A673 (cell line): ENCODE measurements around the gene FCGR2B. TPM values are rescaled to one million over a fixed set of nuclear protein-coding genes. Genes with fewer than 3 reads are reported as not detected.

ENCODE experiments used
- BruUV-seq: library from RNA; stranded (reverse); fragments of 400-500 nt; replicated peaks from 2 replicates; lab custom pipeline; 2021; lab: Mats Ljungman, UMichigan
- CTCF ChIA-PET: fragments of 300-600 bp; sonication (Branson Sonifier 250); formaldehyde crosslinking; loops from one replicate; lab custom pipeline; 2022; ENCODE audit warnings: antibody characterized with exemption; lab: Charles Lee
- POLR2A ChIA-PET: fragments of 300-600 bp; sonication (Branson Sonifier 250); formaldehyde crosslinking; loops from one replicate; lab custom pipeline; 2022; ENCODE audit warnings: antibody characterized with exemption; ENCODE audit not compliant: low non-redundant PET; lab: Charles Lee
- DNase-seq: peaks from one replicate; pipeline ENCODE4 v3.0.0-alpha.2; 2015; ENCODE audit warnings: low spot score
- H3K27ac ChIP-seq: fragments of 200-600 bp; sonication (generic); 2 replicates; pipeline ENCODE4 v1.5.1; 2016; ENCODE audit warnings: mixed run types, low read depth, mild to moderate bottlenecking, mixed read lengths, antibody characterized with exemption, low read length; ENCODE audit not compliant: poor library complexity, severe bottlenecking
- H3K27me3 ChIP-seq: fragments of 200-600 bp; sonication (generic); replicated peaks from 2 replicates; pipeline ENCODE4 v1.6.1; 2017; ENCODE audit warnings: mixed run types, low read depth, mild to moderate bottlenecking, mixed read lengths, antibody characterized with exemption, low read length; ENCODE audit not compliant: insufficient read depth, poor library complexity
- H3K36me3 ChIP-seq: fragments of 200-600 bp; sonication (generic); 2 replicates; pipeline ENCODE4 v1.6.1; 2016; ENCODE audit warnings: mixed run types, mild to moderate bottlenecking, mixed read lengths, antibody characterized with exemption, low read length; ENCODE audit not compliant: insufficient read depth, poor library complexity, severe bottlenecking
- H3K4me1 ChIP-seq: fragments of 200-600 bp; sonication (generic); 2 replicates; pipeline ENCODE4 v1.6.1; 2017; ENCODE audit warnings: mixed run types, mild to moderate bottlenecking, mixed read lengths, antibody characterized with exemption, low read length; ENCODE audit not compliant: insufficient read depth, poor library complexity, severe bottlenecking
- H3K4me3 ChIP-seq: fragments of 200-600 bp; sonication (generic); 2 replicates; pipeline ENCODE4 v1.5.1; 2016; ENCODE audit warnings: low read depth, mixed run types, mild to moderate bottlenecking, mixed read lengths, low read length; ENCODE audit not compliant: poor library complexity, severe bottlenecking
- H3K9me3 ChIP-seq: fragments of 200-600 bp; sonication (generic); 2 replicates; pipeline ENCODE4 v1.6.1; 2016; ENCODE audit warnings: mixed run types, low read depth, mild to moderate bottlenecking, mixed read lengths, antibody characterized with exemption, low read length; ENCODE audit not compliant: poor library complexity, severe bottlenecking
- EZH2 ChIP-seq: fragments of 200-600 bp; sonication (generic); IDR thresholded peaks from 2 replicates; pipeline ENCODE4 v1.6.1; 2017; ENCODE audit warnings: borderline replicate concordance, low read depth, mild to moderate bottlenecking, mixed read lengths, antibody characterized with exemption, low read length; ENCODE audit not compliant: poor library complexity, severe bottlenecking
- intact Hi-C: fragments of 100-400 bp; cut with micrococcal nuclease; formaldehyde crosslinking; loops from one replicate; pipeline ENCODE4 v1.10.0; 2022; ENCODE audit not compliant: unreplicated experiment
- total RNA-seq: library from RNA; stranded (reverse); gene quantifications from 2 replicates; pipeline ENCODE4 v1.2.3, GENCODE V29; 2021
- TF ChIP-seq, protein P1 (sequence below): fragments of 300-800, 200-600 bp; sonication (generic); conservative IDR thresholded peaks from 2 replicates; pipeline ENCODE4 v1.5.1; 2017; ENCODE audit warnings: low read depth, mild to moderate bottlenecking, antibody characterized with exemption, low read length, moderate library complexity, mixed read lengths

The FCGR2B gene
- total RNA-seq, 1 experiment from 2014 or later = not detected

DNA sequence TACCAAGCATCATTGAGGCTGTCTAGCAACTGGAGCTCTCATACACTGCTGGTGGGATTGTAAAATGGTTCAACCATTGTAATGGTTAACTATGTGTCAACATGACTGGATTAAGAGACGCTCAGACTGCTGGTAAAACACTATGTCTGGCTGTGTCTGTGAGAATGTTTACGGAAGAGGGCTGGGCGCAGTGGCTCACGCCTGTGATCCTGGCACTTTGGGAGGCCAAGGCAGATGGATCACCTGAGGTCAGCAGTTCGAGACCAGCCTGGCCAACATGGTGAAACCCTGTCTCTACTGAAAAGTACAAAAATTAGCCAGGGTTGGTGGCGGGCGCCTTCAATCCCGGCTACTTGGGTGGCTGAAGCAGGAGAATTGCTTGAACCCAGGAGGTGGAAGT lies 39.3 kb downstream of the FCGR2B start:
- ChIA-PET POLR2A (no interaction called here), CTCF (no interaction called here)
- Histone ChIP-seq H3K4me3 (no peak overlapping the region), H3K4me1 (peaks cover 4% of the 10 kb centered on the region), H3K27ac (no peak overlapping the region), H3K27me3 (no peaks in the 10 kb centered on the region), H3K9me3 (no peaks in the 10 kb centered on the region), H3K36me3 (no peaks in the 10 kb centered on the region)
- no TSS peak for BruUV-seq
- TF ChIP-seq, protein P1, sequence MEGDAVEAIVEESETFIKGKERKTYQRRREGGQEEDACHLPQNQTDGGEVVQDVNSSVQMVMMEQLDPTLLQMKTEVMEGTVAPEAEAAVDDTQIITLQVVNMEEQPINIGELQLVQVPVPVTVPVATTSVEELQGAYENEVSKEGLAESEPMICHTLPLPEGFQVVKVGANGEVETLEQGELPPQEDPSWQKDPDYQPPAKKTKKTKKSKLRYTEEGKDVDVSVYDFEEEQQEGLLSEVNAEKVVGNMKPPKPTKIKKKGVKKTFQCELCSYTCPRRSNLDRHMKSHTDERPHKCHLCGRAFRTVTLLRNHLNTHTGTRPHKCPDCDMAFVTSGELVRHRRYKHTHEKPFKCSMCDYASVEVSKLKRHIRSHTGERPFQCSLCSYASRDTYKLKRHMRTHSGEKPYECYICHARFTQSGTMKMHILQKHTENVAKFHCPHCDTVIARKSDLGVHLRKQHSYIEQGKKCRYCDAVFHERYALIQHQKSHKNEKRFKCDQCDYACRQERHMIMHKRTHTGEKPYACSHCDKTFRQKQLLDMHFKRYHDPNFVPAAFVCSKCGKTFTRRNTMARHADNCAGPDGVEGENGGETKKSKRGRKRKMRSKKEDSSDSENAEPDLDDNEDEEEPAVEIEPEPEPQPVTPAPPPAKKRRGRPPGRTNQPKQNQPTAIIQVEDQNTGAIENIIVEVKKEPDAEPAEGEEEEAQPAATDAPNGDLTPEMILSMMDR = no peak
- TF ChIP-seq EZH2 = no peak
- intact Hi-C loops = no loop called here
- no peak for DNase-seq

DNA sequence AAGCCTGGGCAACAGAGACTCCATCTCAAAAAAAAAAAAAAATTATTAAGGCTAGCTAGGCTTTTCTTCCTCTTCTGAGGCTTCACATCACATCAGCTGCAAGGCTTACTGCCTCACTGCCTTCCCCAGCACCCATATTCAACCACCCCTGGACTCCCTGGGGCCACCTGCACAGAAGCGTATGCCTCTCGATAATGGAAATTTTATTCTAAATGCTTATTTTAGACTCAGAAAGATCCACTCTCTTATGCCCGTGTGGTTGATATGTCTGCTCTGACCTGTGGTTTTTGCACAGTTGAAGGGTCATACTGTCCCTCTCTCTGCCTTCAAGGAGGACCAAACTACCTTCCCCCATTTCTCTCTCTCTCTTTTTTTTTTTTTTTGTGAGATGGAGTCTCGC lies 42.6 kb downstream of the FCGR2B start:
- BruUV-seq = no TSS peak
- no peak for DNase-seq
- ChIA-PET POLR2A (no interaction called here), CTCF (no interaction called here)
- no peak for TF ChIP-seq EZH2
- TF ChIP-seq, protein P1 = no peak
- Histone ChIP-seq H3K9me3 (no peaks in the 10 kb centered on the region), H3K27ac (no peak overlapping the region), H3K4me3 (no peak overlapping the region), H3K27me3 (no peaks in the 10 kb centered on the region), H3K36me3 (no peaks in the 10 kb centered on the region), H3K4me1 (peaks cover 4% of the 10 kb centered on the region)
- intact Hi-C loops = no loop called here

DNA sequence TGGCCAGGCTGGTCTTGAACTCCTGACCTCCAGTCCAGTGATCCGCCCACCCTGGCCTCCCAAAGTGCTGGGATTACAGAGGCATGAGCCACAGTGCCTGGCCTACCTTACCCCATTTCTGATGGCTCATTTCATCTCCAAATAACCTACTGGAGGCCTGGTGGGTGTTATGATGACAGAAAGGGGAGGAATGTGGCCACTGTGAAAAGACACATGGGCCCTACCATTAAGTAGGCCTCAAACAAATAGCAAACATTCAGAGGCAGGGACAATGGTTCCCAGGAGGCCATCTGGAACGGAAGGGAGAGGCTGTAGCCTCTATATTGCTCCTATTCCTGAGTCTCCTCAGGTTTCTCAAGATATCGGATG lies 43.2 kb downstream of the FCGR2B start:
- ChIA-PET POLR2A (no interaction called here), CTCF (no interaction called here)
- intact Hi-C loops = no loop called here
- Histone ChIP-seq H3K27ac (no peak overlapping the region), H3K4me1 (peaks cover 4% of the 10 kb centered on the region), H3K4me3 (no peak overlapping the region), H3K9me3 (no peaks in the 10 kb centered on the region), H3K27me3 (no peaks in the 10 kb centered on the region), H3K36me3 (no peaks in the 10 kb centered on the region)
- peak; percentile 43 for DNase-seq
- TF ChIP-seq, protein P1 = no peak
- no TSS peak for BruUV-seq
